ENCODE data around the gene TBCEL. TPM values are rescaled to one million over a fixed set of nuclear protein-coding genes. Genes with fewer than 3 reads are reported as not detected.
"Not testable (repeated sequence)": the region's sequence is repeated elsewhere in the genome, so short reads cannot be mapped to it uniquely, and the experiment has no call there.

The TBCEL gene
- total RNA-seq, 4 donors from 2014 or later: 14.1 to 38.6 (median 16.4) TPM

GRCh38 chr11:121109471-121109870 lies 85.6 kb downstream of the TBCEL start:
- no peak for DNase-seq (ENCODE audit: low spot score)
- ATAC-seq (ENCODE audit: low FRiP score): no peak
- TF ChIP-seq CTCF (IDR thresholded peaks at IDR 0.05): no peak

- ATAC-seq (ENCODE audit: low FRiP score) (no peak), DNase-seq (ENCODE audit: low spot score) (no peak)
- no peak for TF ChIP-seq CTCF (IDR thresholded peaks at IDR 0.05)
These were observed 86.1 kb downstream of the TBCEL start for GRCh38 chr11:121109916-121110586.

GRCh38 chr11:121110871-121111724 lies 87.2 kb downstream of the TBCEL start:
- ATAC-seq (ENCODE audit: low FRiP score): no peak
- TF ChIP-seq CTCF (IDR thresholded peaks at IDR 0.05): no peak
- no peak for DNase-seq (ENCODE audit: low spot score)

GRCh38 chr11:121112498-121113455 lies 88.9 kb downstream of the TBCEL start:
- TF ChIP-seq CTCF (IDR thresholded peaks at IDR 0.05): peak in 1 of 3 donors; percentile 4
- DNase-seq (ENCODE audit: low spot score): no peak
- peak; percentile 77 for ATAC-seq (ENCODE audit: low FRiP score)

GRCh38 chr11:121113611-121114010 lies 89.7 kb downstream of the TBCEL start:
- no peak for TF ChIP-seq CTCF (IDR thresholded peaks at IDR 0.05)

GRCh38 chr11:121115024-121115423 lies 91.1 kb downstream of the TBCEL start:
- DNase-seq (ENCODE audit: low spot score); ATAC-seq (ENCODE audit: low FRiP score): not testable (repeated sequence)

More at GRCh38 chr11:121113611-121114010, 89.7 kb downstream of the TBCEL start:
- no peak for DNase-seq (ENCODE audit: low spot score)
- ATAC-seq (ENCODE audit: low FRiP score): no peak

- TF ChIP-seq CTCF (IDR thresholded peaks at IDR 0.05): no peak
- DNase-seq (ENCODE audit: low spot score): no peak
- ATAC-seq (ENCODE audit: low FRiP score): no peak
These were observed 93.9 kb downstream of the TBCEL start for GRCh38 chr11:121117788-121118187.

All from omental fat pad (tissue), 4 donors.